SU-DHL-6 (cell line): Measurements from ENCODE around the gene NKAPL.

Experiments
- H2AFZ ChIP-seq: fragments of 200-600 bp; sonication (generic); 2 replicates; pipeline ENCODE4 v1.6.1; 2014; ENCODE audit warnings: low read depth, mild to moderate bottlenecking, moderate library complexity, mixed read lengths, antibody characterized with exemption, low read length; ENCODE audit not compliant: severe bottlenecking
- H3F3A ChIP-seq: fragments of 200-600 bp; shearing (Covaris generic); 2 replicates; pipeline ENCODE4 v1.6.0; 2016; ENCODE audit warnings: antibody characterized with exemption, mild to moderate bottlenecking; ENCODE audit not compliant: insufficient read depth
- H3K27ac ChIP-seq: fragments of 200-600 bp; sonication (generic); 2 replicates; pipeline ENCODE4 v1.5.1; 2016; ENCODE audit warnings: low read depth, mild to moderate bottlenecking, low read length, moderate library complexity, mixed read lengths
- H3K27me3 ChIP-seq: fragments of 200-600 bp; sonication (generic), shearing (Covaris generic); 2 replicates; pipeline ENCODE4 v1.6.0; 2014; ENCODE audit warnings: mild to moderate bottlenecking, low read length
- H3K36me3 ChIP-seq: fragments of 200-600 bp; sonication (generic); 2 replicates; pipeline ENCODE4 v1.6.1; 2014; ENCODE audit warnings: mild to moderate bottlenecking, low read length, mixed read lengths
- H3K4me2 ChIP-seq: fragments of 300-600, 200-600 bp; shearing (Covaris generic), sonication (generic); 2 replicates; pipeline ENCODE4 v1.6.0; 2014; ENCODE audit warnings: low read length, low read depth, mild to moderate bottlenecking; ENCODE audit not compliant: poor library complexity, severe bottlenecking
- H3K4me3 ChIP-seq: fragments of 200-600 bp; sonication (generic); 2 replicates; pipeline ENCODE4 v1.5.1; 2014; ENCODE audit warnings: antibody characterized with exemption, low read length, mild to moderate bottlenecking, mixed read lengths; ENCODE audit not compliant: insufficient read depth, poor library complexity, severe bottlenecking
- H3K79me2 ChIP-seq: fragments of 200-600 bp; sonication (generic); 2 replicates; pipeline ENCODE4 v1.6.1; 2014; ENCODE audit warnings: mild to moderate bottlenecking, low read length, moderate library complexity; ENCODE audit not compliant: insufficient read depth
- H3K9ac ChIP-seq: fragments of 200-600 bp; sonication (generic); 2 replicates; pipeline ENCODE4 v1.7.0; 2014; ENCODE audit warnings: mild to moderate bottlenecking, low read length
- H3K9me2 ChIP-seq: fragments of 200-600 bp; sonication (generic); replicated peaks from 2 replicates; pipeline ENCODE4 v1.6.1; 2014; ENCODE audit warnings: low read length; ENCODE audit not compliant: insufficient read depth
- H3K9me3 ChIP-seq: fragments of 200-600 bp; sonication (generic); 2 replicates; pipeline ENCODE4 v1.6.1; 2014; ENCODE audit warnings: low read length, mixed read lengths; ENCODE audit not compliant: insufficient read depth
- H4K20me1 ChIP-seq: fragments of 200-600 bp; sonication (generic); 2 replicates; pipeline ENCODE4 v1.6.1; 2014; ENCODE audit warnings: low read depth, mild to moderate bottlenecking, antibody characterized with exemption, low read length, moderate library complexity, mixed read lengths
- EZH2phosphoT487 ChIP-seq: fragments of 200-600 bp; sonication (generic), shearing (Covaris generic); conservative IDR thresholded peaks from 2 replicates; pipeline ENCODE4 v1.6.1; 2018; ENCODE audit warnings: mild to moderate bottlenecking, antibody characterized with exemption, low read length, moderate library complexity, mixed read lengths
- TF ChIP-seq, protein P1 (sequence below): fragments of 200-600 bp; sonication (generic); IDR thresholded peaks from one replicate; pipeline ENCODE4 v1.5.1; 2017; ENCODE audit warnings: antibody characterized with exemption, mild to moderate bottlenecking, low read length, moderate library complexity; ENCODE audit not compliant: insufficient read depth, poor library complexity, severe bottlenecking

The NKAPL gene

GRCh38 chr6:28263922-28264321 lies 4.8 kb downstream of the NKAPL start:
- Histone ChIP-seq H2AFZ (no peak overlapping the region), H3K9me2 (no peaks in the 10 kb centered on the region), H3K9me3 (no peaks in the 10 kb centered on the region), H3K4me2 (no peak overlapping the region), H4K20me1 (no peaks in the 10 kb centered on the region), H3K4me3 (no peak overlapping the region), H3F3A (peaks cover 4% of the 10 kb centered on the region; the same call in 1 of the 2 replicates), H3K27me3 (no peaks in the 10 kb centered on the region), H3K9ac (no peak overlapping the region), H3K27ac (no peak overlapping the region), H3K36me3 (no peaks in the 10 kb centered on the region), H3K79me2 (no peaks in the 10 kb centered on the region)
- TF ChIP-seq, protein P1, sequence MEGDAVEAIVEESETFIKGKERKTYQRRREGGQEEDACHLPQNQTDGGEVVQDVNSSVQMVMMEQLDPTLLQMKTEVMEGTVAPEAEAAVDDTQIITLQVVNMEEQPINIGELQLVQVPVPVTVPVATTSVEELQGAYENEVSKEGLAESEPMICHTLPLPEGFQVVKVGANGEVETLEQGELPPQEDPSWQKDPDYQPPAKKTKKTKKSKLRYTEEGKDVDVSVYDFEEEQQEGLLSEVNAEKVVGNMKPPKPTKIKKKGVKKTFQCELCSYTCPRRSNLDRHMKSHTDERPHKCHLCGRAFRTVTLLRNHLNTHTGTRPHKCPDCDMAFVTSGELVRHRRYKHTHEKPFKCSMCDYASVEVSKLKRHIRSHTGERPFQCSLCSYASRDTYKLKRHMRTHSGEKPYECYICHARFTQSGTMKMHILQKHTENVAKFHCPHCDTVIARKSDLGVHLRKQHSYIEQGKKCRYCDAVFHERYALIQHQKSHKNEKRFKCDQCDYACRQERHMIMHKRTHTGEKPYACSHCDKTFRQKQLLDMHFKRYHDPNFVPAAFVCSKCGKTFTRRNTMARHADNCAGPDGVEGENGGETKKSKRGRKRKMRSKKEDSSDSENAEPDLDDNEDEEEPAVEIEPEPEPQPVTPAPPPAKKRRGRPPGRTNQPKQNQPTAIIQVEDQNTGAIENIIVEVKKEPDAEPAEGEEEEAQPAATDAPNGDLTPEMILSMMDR = no peak
- TF ChIP-seq EZH2phosphoT487 = no peak

- Histone ChIP-seq H3K9ac (no peak overlapping the region), H3K79me2 (no peaks in the 10 kb centered on the region), H2AFZ (no peak overlapping the region), H3K27ac (no peak overlapping the region), H3K27me3 (no peaks in the 10 kb centered on the region), H3K4me3 (no peak overlapping the region), H3K9me2 (no peaks in the 10 kb centered on the region), H3F3A (peaks cover 4% of the 10 kb centered on the region; the same call in 1 of the 2 replicates), H4K20me1 (no peaks in the 10 kb centered on the region), H3K36me3 (no peaks in the 10 kb centered on the region), H3K4me2 (no peak overlapping the region), H3K9me3 (no peaks in the 10 kb centered on the region)
- TF ChIP-seq, protein P1 = no peak
- TF ChIP-seq EZH2phosphoT487 = no peak
Measured at GRCh38 chr6:28264834-28265401, 5.8 kb downstream of the NKAPL start.

GRCh38 chr6:28266563-28266961 lies 7.5 kb downstream of the NKAPL start:
- no peaks in the 10 kb centered on the region for H3K79me2 ChIP-seq
- peak overlapping the region; percentile 65 for H3K9ac ChIP-seq
- H3K36me3 ChIP-seq = no peaks in the 10 kb centered on the region
- peak overlapping the region; percentile 84 for H2AFZ ChIP-seq
- TF ChIP-seq, protein P1 = no peak
- TF ChIP-seq EZH2phosphoT487 = no peak
- peak overlapping the region; percentile 72 for H3K4me2 ChIP-seq
- H3K27me3 ChIP-seq = no peaks in the 10 kb centered on the region
- peak overlapping the region; percentile 79 for H3K4me3 ChIP-seq
- no peak overlapping the region for H3K27ac ChIP-seq
- H4K20me1 ChIP-seq = no peaks in the 10 kb centered on the region
- H3F3A ChIP-seq = peaks cover 4% of the 10 kb centered on the region; the same call in 1 of the 2 replicates
- no peaks in the 10 kb centered on the region for H3K9me3 ChIP-seq
- H3K9me2 ChIP-seq = no peaks in the 10 kb centered on the region
